ENCODE measurements around the gene ASMT. TPM values are rescaled to one million over a fixed set of nuclear protein-coding genes. Genes with fewer than 3 reads are reported as not detected.

Gene ASMT
- total RNA-seq, 1 experiment from 2014 or later = not detected

DNA sequence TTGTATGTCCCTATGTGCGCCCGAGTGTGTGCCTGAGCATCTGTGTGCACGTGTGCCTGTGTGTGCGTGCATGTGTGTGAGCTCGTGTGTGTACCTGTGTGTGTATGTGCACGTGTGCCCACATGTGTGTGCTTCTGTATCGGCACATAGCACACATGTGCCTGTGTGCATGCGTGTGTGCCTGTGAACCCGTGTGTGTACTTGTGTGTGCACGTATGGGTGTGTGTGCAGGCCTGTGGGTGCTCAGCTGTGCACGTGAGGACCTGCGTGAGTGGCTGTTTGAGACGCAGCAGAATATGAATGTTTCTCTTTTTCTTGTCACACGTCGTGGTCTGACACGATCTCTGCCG, 19.2 kb upstream of the ASMT start:
- H3K9me3 ChIP-seq (ENCODE audit: control insufficient read depth in 1 of 2, insufficient read depth in 1 of 2, low read depth in 1 of 2, low read length in 2 of 2) = no peaks in the 10 kb centered on the region
- ATAC-seq (no peak), DNase-seq (ENCODE audit: low read depth, low spot score) (no peak)
- ChIA-PET RAD21 (ENCODE audit: low non-redundant PET in 1 of 2, low total read pairs in 2 of 2, uncharacterized antibody in 2 of 2, unreplicated experiment in 2 of 2) (no interaction called here), CTCF (no interaction called here), POLR2A (no interaction called here)
- H3K9me2 ChIP-seq (ENCODE audit: insufficient read depth) = no peaks in the 10 kb centered on the region
- TF ChIP-seq, protein P1, sequence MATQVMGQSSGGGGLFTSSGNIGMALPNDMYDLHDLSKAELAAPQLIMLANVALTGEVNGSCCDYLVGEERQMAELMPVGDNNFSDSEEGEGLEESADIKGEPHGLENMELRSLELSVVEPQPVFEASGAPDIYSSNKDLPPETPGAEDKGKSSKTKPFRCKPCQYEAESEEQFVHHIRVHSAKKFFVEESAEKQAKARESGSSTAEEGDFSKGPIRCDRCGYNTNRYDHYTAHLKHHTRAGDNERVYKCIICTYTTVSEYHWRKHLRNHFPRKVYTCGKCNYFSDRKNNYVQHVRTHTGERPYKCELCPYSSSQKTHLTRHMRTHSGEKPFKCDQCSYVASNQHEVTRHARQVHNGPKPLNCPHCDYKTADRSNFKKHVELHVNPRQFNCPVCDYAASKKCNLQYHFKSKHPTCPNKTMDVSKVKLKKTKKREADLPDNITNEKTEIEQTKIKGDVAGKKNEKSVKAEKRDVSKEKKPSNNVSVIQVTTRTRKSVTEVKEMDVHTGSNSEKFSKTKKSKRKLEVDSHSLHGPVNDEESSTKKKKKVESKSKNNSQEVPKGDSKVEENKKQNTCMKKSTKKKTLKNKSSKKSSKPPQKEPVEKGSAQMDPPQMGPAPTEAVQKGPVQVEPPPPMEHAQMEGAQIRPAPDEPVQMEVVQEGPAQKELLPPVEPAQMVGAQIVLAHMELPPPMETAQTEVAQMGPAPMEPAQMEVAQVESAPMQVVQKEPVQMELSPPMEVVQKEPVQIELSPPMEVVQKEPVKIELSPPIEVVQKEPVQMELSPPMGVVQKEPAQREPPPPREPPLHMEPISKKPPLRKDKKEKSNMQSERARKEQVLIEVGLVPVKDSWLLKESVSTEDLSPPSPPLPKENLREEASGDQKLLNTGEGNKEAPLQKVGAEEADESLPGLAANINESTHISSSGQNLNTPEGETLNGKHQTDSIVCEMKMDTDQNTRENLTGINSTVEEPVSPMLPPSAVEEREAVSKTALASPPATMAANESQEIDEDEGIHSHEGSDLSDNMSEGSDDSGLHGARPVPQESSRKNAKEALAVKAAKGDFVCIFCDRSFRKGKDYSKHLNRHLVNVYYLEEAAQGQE (IDR thresholded peaks at IDR 0.05; ENCODE audit: low read depth) = no peak
- TF ChIP-seq JUND (IDR thresholded peaks at IDR 0.05) (no peak), EZH2 (IDR thresholded peaks at IDR 0.05) (no peak), ELF1 (IDR thresholded peaks at IDR 0.05; ENCODE audit: borderline replicate concordance, low read depth) (no peak), SP1 (IDR thresholded peaks at IDR 0.05; ENCODE audit: low read depth) (no peak), SRF (IDR thresholded peaks at IDR 0.05; ENCODE audit: low read depth) (no peak), TCF7L2 (IDR thresholded peaks at IDR 0.05; ENCODE audit: borderline replicate concordance, extremely low read depth, insufficient read depth, insufficient read length) (no peak), YY1 (IDR thresholded peaks at IDR 0.05; ENCODE audit: extremely low read depth, insufficient replicate concordance, low read depth, low read length) (no peak), POLR2A (IDR thresholded peaks at IDR 0.05; ENCODE audit: borderline replicate concordance, extremely low read depth, insufficient read depth, insufficient read length) (no peak)
- TF ChIP-seq, protein P2, sequence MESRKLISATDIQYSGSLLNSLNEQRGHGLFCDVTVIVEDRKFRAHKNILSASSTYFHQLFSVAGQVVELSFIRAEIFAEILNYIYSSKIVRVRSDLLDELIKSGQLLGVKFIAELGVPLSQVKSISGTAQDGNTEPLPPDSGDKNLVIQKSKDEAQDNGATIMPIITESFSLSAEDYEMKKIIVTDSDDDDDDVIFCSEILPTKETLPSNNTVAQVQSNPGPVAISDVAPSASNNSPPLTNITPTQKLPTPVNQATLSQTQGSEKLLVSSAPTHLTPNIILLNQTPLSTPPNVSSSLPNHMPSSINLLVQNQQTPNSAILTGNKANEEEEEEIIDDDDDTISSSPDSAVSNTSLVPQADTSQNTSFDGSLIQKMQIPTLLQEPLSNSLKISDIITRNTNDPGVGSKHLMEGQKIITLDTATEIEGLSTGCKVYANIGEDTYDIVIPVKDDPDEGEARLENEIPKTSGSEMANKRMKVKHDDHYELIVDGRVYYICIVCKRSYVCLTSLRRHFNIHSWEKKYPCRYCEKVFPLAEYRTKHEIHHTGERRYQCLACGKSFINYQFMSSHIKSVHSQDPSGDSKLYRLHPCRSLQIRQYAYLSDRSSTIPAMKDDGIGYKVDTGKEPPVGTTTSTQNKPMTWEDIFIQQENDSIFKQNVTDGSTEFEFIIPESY (IDR thresholded peaks at IDR 0.05; ENCODE audit: extremely low read depth, insufficient replicate concordance, low read length) = no peak
- no peaks in the 10 kb centered on the region for H4K20me1 ChIP-seq (ENCODE audit: insufficient read depth)
- H3K79me2 ChIP-seq (ENCODE audit: insufficient read depth, low read length) = peaks cover 69% of the 10 kb centered on the region
- H3K4me2 ChIP-seq (ENCODE audit: low read length) = no peak overlapping the region
- H3K4me1 ChIP-seq (ENCODE audit: control insufficient read depth in 1 of 2, insufficient read depth in 2 of 2, low read length in 2 of 2) = peaks cover 0 to 6% of the 10 kb centered on the region in 2 experiments; a peak in 2 of 4 replicates
- intact Hi-C loops (cut with micrococcal nuclease) = no loop called here
- BruUV-seq (replicated peaks) = no TSS peak
- peaks cover 11 to 34% of the 10 kb centered on the region in 2 experiments; a peak in 3 of 4 replicates for H3K36me3 ChIP-seq (ENCODE audit: control insufficient read depth in 1 of 2, insufficient read depth in 2 of 2, low read length in 2 of 2)
- no peak overlapping the region for H2AFZ ChIP-seq (ENCODE audit: low read depth, low read length, poor library complexity, severe bottlenecking)
- H3K4me3 ChIP-seq (replicated peaks in 1 of 2; ENCODE audit: low read depth in 1 of 2, low read length in 2 of 2) = no peak overlapping the region
- H3K9ac ChIP-seq (ENCODE audit: low read length) = no peak overlapping the region
- no peaks in the 10 kb centered on the region for H3K27me3 ChIP-seq (ENCODE audit: insufficient read depth, low read length)
- no peak overlapping the region for H3K27ac ChIP-seq (ENCODE audit: low read depth, low read length)
